Esophagus muscularis mucosa (tissue), 4 donors: ENCODE data around the gene BTBD19. TPM values are rescaled to one million over a fixed set of nuclear protein-coding genes. Genes with fewer than 3 reads are reported as not detected.

Experiments
- DNase-seq: peaks from one replicate; pipeline ENCODE4 v3.0.0-alpha.2; 2017; ENCODE audit errors: extremely low spot score
- H3K27ac ChIP-seq, 4 donors: fragments of 200-600 bp; sonication (generic); replicated peaks in 1 of 4; 1 replicate in 3 of 4; 2 replicates in 1 of 4; pipeline ENCODE4 v1.5.1; 2016 to 2019; ENCODE audit warnings: mild to moderate bottlenecking in 1 of 4
- H3K27me3 ChIP-seq, 4 donors: fragments of 200-600 bp; sonication (generic); one replicate each; pipeline versions ENCODE4 v1.5.1 to v1.6.0; 2016 to 2019
- H3K36me3 ChIP-seq, 4 donors: fragments of 200-600 bp; sonication (generic); one replicate each; pipeline ENCODE4 v1.5.1; 2016 to 2019
- H3K4me1 ChIP-seq, 4 donors: fragments of 200-600 bp; sonication (generic); one replicate each; pipeline ENCODE4 v1.5.1; 2016 to 2019
- H3K4me3 ChIP-seq, 4 donors: fragments of 200-600 bp; sonication (generic); 1 replicate in 2 of 4; 2 replicates in 2 of 4; pipeline ENCODE4 v1.5.1; 2016 to 2019; ENCODE audit warnings: mild to moderate bottlenecking in 4 of 4, moderate library complexity in 1 of 4
- H3K9me3 ChIP-seq, 4 donors: fragments of 200-600 bp; sonication (generic); 1 replicate in 3 of 4; 2 replicates in 1 of 4; pipeline ENCODE4 v1.5.1; 2016 to 2019
- CTCF ChIP-seq, 3 experiments: fragments of 200-600 bp in 2 of 3; fragments of 450-650 bp in 1 of 3; sonication (generic) in 2 of 3; IDR thresholded peaks; one replicate each; pipeline ENCODE4 v1.5.1; 2017 to 2019; ENCODE audit warnings: antibody characterized with exemption in 3 of 3, mild to moderate bottlenecking in 2 of 3, moderate library complexity in 1 of 3
- EP300 ChIP-seq: sonication (generic); formaldehyde crosslinking; IDR thresholded peaks from one replicate; pipeline ENCODE4 v1.6.1; 2017; ENCODE audit warnings: antibody characterized with exemption
- POLR2A ChIP-seq: fragments of 450-650 bp; IDR thresholded peaks from one replicate; pipeline ENCODE4 v1.6.1; 2017; ENCODE audit warnings: antibody characterized with exemption, moderate library complexity, mild to moderate bottlenecking, low read depth
- POLR2AphosphoS5 ChIP-seq, 2 donors: sonication (generic); formaldehyde crosslinking; IDR thresholded peaks; one replicate each; pipeline ENCODE4 v1.6.1; 2017; ENCODE audit warnings: antibody characterized with exemption in 2 of 2
- WGBS: methylation state at CpG from one replicate; pipeline ENCODE4 v1.1.5; 2018; 5-methylcytosine and 5-hydroxymethylcytosine counted together
- intact Hi-C: fragments of 100-400 bp; cut with DNase I; formaldehyde crosslinking; loops from one replicate; pipeline ENCODE4 v1.15.1; 2023
- total RNA-seq, 4 donors: library from RNA; depleted of rRNA; stranded (reverse); fragments of >200 nt; gene quantifications; one replicate each; pipeline versions ENCODE4 v1.1.0 to v1.2.1, GENCODE V29; 2016

BTBD19 gene
- total RNA-seq, 4 donors from 2014 or later, result 2.7 to 6.6 (median 3.4) TPM

GRCh38 chr1:44830900-44831304 is 22.6 kb downstream of the BTBD19 start:
- no peaks in the 10 kb centered on the region for H3K9me3 ChIP-seq
- H3K27me3 ChIP-seq, result no peaks in the 10 kb centered on the region
- intact Hi-C loops, result loop anchor here (10.0 kb wide), 2 partner anchors 154 to 474 kb away; partner anchors contain the start of gene EIF2B3
- H3K36me3 ChIP-seq, result peaks cover 0 to 18% (median 8%) of the 10 kb centered on the region in 4 donors
- WGBS, result 89% methylated on average over 4 of the region's 10 CpGs
- H3K4me1 ChIP-seq, result peaks cover 4 to 13% (median 7%) of the 10 kb centered on the region in 4 donors
- DNase-seq, result no peak
- no peak overlapping the region for H3K27ac ChIP-seq
- no peak for TF ChIP-seq POLR2A
- TF ChIP-seq POLR2AphosphoS5 (IDR thresholded peaks at IDR 0.05), result no peak
- TF ChIP-seq EP300, result no peak
- TF ChIP-seq CTCF (IDR thresholded peaks at IDR 0.05), result no peak
- H3K4me3 ChIP-seq, result no peak overlapping the region

- no peak for DNase-seq
- Histone ChIP-seq H3K36me3 (peaks cover 0 to 15% (median 6%) of the 10 kb centered on the region in 4 donors), H3K27ac (no peak overlapping the region), H3K4me3 (no peak overlapping the region), H3K27me3 (no peaks in the 10 kb centered on the region), H3K9me3 (no peaks in the 10 kb centered on the region), H3K4me1 (peaks cover 0 to 14% (median 9%) of the 10 kb centered on the region in 4 donors)
- no peak for TF ChIP-seq POLR2A
- TF ChIP-seq CTCF (IDR thresholded peaks at IDR 0.05), result no peak
- no peak for TF ChIP-seq POLR2AphosphoS5 (IDR thresholded peaks at IDR 0.05)
- intact Hi-C loops, result loop anchor here (10.0 kb wide), 2 partner anchors 153 to 473 kb away; partner anchors contain the start of gene EIF2B3
- WGBS, result 41% methylated on average over 5 of the region's 9 CpGs
Measured at GRCh38 chr1:44831516-44831915, 23.2 kb downstream of the BTBD19 start.

GRCh38 chr1:44832056-44832705 is 23.9 kb downstream of the BTBD19 start:
- no peak for DNase-seq
- TF ChIP-seq POLR2A, result no peak
- TF ChIP-seq POLR2AphosphoS5 (IDR thresholded peaks at IDR 0.05), result no peak
- no peak for TF ChIP-seq EP300
- TF ChIP-seq CTCF (IDR thresholded peaks at IDR 0.05), result no peak
- 78% methylated on average over 9 of the region's 13 CpGs for whole genome bisulfite sequencing
- H3K4me1 ChIP-seq, result peaks cover 0 to 8% (median 8%) of the 10 kb centered on the region in 4 donors
- no peak overlapping the region for H3K27ac ChIP-seq
- intact Hi-C loops, result loop anchor here (10.0 kb wide), 2 partner anchors 153 to 473 kb away; partner anchors contain the start of gene EIF2B3
- no peaks in the 10 kb centered on the region for H3K9me3 ChIP-seq
- H3K4me3 ChIP-seq, result no peak overlapping the region
- no peaks in the 10 kb centered on the region for H3K27me3 ChIP-seq
- H3K36me3 ChIP-seq, result peaks cover 0 to 8% (median 3%) of the 10 kb centered on the region in 4 donors

GRCh38 chr1:44834328-44834727 is 26.0 kb downstream of the BTBD19 start:
- H3K27ac ChIP-seq, result no peak overlapping the region
- intact Hi-C loops, result loop anchor here (10.0 kb wide), 2 partner anchors 150 to 470 kb away; partner anchors contain the start of gene EIF2B3
- H3K36me3 ChIP-seq, result peaks cover 0 to 2% (median 0%) of the 10 kb centered on the region in 4 donors
- H3K27me3 ChIP-seq, result no peaks in the 10 kb centered on the region
- H3K4me3 ChIP-seq, result no peak overlapping the region
- TF ChIP-seq CTCF (IDR thresholded peaks at IDR 0.05), result no peak
- no peak for TF ChIP-seq POLR2A
- TF ChIP-seq POLR2AphosphoS5 (IDR thresholded peaks at IDR 0.05), result no peak
- no peak for TF ChIP-seq EP300
- H3K9me3 ChIP-seq, result no peaks in the 10 kb centered on the region
- 71% methylated on average over 7 of the region's 7 CpGs for WGBS
- no peak for DNase-seq
- H3K4me1 ChIP-seq, result peaks cover 0 to 8% (median 8%) of the 10 kb centered on the region in 4 donors
